ENCODE data around the gene BRAT1.

Gene BRAT1

DNA sequence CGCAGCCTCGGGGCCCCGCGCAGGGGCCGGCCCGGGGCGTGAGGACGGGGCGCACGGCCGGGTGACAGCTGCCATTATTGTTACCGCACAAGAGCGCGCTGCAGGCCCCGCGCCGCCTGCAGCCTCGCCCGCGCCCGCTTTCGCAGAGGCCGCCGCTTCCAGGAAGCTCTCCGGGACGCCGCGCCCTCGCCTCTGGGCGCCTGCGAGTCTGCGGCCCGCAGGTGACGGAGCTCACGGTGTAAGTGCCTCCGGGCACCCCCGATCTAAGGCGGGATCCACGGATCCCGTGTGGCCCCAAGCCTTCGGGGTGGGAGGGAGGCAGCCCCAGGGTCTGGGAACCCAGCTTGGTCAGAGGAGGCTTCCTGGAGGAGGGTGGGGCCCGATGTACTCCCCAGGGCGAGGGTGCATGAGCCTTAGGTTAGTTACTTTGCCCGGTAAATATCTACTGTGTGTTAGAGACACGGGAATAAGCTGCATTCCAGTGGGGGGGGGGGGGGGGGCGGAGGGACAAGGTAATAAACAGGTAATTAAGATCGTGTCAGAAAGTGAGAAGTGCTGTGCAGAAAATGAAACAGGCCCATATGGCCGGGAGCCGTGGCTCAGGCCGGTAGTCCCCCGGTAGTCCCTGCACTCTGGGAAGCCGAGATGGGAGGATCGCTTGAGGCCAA lies 4.1 kb upstream of the BRAT1 start:
- no peak for DNase-seq (ENCODE audit: low spot score)

DNA sequence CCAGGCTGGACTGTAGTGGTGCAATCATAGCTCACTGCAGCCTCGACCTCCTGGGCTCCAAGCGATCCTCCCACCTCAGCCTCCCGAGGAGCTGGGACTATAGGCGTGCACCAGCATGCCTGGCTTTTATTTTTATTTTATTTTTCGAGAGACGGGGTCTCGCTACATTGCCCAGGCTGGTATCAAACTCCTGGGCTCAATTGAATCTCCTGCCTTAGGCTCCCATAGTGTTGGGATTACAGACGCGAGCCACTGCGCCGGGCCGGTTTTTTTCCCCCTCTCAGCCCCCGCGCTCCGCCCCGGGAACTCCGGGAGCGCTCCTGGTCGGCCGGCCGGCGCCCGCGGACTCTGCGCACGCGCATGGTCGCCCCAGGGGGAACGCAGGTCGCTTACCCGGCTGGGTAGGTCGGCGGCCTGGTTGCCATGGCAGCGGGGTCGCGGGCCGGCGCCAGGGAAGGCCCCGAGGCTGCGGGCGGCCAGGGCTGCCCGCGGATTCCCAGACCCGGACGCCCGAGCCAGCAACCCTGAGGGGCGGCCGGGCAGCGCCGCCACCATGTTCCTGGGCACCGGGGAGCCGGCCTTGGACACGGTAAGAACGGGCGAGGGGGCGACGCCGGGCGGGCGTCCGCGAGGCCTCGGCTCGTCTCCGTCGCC lies 3.4 kb upstream of the BRAT1 start, which contains the start of gene IQCE:
Gene IQCE (plus strand): TSS at position 351 of the 654 bp plus-strand sequence. CDS start 203 bp downstream, at position 554.
- peak; percentile 99 for DNase-seq (ENCODE audit: low spot score)

DNA sequence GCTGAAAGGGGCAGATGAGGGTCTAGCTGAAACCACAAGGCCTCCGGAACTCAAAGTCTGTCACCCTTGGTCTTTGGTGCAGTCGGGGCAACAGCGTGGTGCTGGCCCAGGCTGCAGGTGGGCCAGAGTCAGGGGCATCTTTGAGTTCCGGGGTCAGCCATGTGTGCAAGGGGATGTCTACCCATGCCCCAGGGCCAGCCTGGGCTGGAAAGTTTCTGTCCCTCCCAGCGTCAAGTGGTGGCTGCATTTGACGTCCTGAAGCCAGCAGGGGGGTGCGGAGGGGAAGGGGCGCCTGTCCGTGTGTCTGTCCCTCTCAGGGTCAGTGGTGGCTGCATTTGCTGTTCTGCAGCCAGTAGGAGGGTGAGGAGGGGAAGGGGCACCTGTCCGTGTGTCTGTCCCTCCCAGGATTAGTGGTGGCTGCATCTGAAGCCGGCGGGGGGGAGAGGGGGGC lies 638 bp downstream of the BRAT1 start:
- DNase-seq (ENCODE audit: low spot score) = no peak

DNA sequence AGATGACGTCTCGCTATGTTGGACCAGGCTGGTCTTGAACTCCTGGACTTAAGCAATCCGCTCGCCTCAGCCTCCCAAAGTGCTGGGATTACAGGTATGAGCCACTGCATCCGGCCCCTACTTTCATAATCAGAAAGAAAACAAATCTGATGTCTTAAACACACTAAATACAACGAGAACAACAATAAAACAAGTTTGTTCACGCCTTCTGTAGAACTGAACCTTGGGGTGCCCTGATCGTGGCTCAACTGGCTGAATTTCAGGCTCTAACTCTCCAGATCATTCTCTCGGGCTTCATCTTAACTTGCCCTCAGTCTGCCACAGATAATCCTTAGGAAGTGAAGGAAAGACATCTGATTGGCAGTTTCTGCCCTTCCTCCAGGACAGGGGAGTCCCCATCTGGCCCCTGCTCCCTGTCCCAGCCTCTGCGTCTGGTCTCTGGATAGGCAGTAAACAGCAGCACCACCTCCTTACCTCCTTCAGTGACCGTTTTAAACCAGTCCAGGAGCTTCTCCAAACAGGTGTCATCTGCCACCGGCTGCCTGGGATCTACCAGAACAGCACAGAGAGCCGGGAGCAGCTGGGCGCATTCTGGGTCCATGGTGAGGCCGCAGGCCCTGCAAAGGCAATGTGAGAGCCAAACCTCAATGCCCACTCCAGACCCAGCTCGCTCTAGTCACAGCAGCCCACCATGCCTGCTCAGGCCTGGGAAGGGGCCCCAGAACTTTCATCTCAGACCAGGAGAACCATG lies 1.3 kb downstream of the BRAT1 start:
- DNase-seq (ENCODE audit: low spot score) = no peak

DNA sequence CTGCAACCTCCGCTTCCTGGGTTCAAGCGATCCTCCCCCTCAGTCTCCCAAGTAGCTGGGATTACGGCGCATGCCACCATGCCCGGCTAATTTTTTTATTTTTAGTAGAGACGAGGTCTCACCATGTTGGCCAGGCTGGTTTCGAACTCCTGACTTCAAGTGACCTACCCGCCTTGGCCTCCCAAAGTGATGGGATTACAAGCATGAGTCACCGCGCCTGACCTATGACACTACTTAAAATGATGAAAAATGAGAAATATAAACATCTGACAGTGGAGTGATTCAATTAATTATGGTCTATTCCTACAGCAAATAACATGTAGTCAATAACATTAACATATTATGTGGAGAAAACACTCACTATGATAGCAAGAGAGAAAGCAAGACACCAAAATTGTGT lies 2.2 kb downstream of the BRAT1 start:
- no peak for DNase-seq (ENCODE audit: low spot score)

DNA sequence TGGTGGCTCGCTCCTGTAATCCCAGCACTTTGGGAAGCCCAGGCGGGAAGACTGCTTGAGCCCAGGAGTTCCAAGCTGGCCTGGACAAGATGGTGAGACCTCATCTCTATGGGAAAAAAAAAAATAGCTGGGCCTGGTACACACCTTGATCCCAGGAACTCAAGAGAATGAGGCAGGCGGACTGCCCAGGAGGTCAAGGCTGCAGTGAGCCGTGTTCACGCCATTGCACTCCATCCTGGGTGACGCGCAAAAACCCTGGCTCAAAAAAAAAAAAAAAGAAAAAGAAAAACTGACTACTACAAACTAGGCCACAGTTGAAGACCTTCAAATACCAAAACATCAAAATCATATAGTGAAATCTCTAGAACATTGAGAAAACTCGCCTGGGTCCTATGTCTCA lies 3.9 kb downstream of the BRAT1 start:
- no peak for DNase-seq (ENCODE audit: low spot score)

DNA sequence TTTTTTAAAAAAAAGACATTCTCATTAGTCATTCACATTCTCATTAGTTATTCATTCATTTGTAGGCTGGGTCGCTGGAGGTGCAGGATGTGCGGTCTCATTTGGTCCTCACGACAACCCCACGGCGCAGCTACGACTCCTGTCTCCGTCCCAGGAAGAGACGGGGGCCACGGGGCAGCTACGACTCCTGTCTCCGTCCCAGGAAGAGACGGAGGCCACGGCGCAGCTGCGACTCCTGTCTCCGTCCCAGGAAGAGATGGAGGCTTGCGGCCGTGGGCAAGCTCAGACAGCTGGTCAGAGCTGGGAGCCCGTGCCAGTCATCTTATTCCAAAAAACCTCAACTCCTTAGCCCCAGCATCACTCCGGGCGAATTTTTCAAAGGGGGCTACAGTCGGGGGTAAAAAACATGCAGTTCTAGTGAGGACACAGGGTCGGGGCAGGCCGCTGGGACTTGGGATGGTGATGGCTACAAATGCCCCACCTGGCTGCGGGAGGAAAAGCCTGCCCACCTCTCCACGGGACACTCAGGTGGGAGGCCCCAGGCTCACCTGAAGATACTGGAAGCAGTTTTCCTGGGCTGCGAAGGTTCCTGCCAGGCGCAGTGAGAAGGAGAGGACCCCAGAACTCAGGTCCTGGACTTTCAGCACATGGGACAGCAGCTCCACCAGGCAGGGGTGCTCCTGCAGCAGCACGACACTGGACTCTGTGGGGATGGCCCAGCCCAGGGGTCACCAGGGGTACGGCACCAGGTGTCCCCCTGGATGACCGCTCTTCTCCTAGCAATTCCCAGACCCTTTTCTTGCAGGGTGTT lies 8.3 kb downstream of the BRAT1 start:
- no peak for DNase-seq (ENCODE audit: low spot score)

DNA sequence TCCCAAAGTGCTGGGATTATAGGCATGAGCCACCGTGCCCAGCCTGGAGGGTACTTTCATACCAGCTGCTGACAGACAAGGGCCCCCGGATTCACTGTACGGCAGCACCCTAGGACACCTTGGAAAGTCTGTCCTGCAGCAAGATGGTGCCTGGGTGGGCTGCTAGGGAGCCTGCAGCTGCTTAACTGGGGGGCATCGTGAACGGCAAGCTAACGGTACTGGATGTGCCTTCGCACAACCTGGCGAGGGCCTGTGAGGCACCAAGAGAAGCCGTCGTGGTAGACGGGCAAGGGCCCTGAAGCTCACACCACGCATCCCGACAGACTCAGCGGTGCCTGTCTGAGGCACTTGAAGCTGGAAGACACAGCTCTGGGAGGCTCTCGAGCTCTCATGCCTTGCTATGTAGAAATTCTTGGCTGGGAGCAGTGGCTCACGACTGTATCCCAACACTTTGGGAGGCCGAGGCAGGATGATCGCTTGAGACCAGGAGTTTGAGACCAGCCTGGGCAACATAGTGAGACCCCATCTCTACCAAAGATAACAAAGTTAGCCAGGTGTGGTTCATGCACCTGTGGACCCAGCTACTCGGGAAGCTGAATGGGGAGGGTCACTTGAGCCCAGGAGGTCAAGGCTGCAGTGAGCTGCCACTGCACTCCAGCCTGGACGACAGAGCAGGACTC lies 9.4 kb downstream of the BRAT1 start:
- no peak for DNase-seq (ENCODE audit: low spot score)

DNA sequence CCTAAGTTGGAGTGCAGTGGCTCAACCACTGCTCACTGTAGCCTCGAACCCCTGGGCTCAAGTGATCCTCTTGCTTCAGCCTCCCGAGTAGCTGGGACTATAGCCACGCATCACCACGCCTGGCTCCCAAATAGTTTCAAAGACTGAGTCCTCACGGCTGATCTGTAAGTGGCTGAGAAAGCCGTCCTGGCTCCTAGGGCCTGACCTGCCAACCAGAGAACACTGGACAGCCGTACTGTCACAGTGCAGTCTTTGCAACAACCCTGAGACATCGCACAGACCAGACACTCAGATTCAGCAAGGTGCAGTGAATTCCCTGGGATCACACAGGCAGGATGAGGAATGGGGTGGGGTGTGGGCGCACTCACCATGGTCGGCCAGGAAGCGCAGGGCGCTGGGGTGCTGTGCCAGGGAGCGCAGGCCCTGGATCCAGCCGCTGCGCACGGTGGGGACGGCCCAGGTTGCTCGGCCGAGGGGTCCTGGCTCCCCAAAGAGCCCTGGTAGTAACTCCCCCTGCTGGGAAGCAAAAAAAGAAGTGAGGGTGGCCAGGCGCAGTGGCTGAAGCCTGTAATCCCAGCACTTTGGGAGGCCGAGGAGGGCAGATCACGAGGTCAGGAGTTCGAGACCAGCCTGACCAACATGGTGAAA lies 10.7 kb downstream of the BRAT1 start:
- no peak for DNase-seq (ENCODE audit: low spot score)

DNA sequence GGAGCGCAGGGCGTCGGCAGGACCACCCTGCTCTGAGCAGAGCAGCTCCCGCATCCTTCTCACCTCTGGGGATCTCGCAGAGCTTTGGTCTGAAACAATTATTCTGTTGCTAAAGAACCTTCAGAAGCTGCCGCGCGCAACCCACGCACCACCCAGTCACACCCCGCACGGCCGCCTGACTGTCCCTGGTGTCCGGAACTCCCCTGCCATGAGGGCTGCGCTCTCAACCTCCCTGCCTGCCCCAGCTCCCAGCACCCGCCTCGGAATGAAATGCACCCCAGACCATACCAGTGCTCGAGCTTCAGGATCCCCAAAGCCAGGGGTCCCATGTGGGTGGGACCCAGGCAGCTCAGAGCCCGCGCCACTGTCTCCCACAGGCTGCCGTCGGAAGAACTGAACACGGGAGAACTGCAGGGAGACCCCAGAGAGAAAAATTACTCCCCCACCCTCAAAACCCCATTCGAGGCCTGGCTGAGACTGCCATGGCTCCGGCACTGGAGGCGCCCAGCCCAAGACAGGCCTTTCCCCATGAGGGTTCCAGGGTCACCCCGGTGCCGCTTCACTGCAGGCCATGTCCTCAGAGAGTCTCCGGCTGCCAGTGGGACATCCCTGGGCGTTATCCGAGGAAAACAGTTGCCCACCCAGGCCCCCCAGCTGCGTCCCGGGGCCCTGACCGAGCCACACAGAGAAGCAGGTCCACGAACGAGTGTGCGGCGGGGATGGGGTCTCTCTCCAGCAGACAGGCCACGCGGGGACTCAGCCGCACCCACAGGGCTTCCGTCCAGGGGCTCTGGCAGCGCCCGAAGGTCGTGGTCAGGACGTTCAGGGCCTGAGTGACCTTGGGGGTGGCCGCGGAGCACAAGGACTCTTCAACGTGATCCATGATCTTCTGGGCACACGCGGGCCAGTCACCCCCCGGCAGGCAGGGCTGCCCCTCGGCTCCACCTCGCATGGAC lies 12.1 kb downstream of the BRAT1 start:
- no peak for DNase-seq (ENCODE audit: low spot score)

DNA sequence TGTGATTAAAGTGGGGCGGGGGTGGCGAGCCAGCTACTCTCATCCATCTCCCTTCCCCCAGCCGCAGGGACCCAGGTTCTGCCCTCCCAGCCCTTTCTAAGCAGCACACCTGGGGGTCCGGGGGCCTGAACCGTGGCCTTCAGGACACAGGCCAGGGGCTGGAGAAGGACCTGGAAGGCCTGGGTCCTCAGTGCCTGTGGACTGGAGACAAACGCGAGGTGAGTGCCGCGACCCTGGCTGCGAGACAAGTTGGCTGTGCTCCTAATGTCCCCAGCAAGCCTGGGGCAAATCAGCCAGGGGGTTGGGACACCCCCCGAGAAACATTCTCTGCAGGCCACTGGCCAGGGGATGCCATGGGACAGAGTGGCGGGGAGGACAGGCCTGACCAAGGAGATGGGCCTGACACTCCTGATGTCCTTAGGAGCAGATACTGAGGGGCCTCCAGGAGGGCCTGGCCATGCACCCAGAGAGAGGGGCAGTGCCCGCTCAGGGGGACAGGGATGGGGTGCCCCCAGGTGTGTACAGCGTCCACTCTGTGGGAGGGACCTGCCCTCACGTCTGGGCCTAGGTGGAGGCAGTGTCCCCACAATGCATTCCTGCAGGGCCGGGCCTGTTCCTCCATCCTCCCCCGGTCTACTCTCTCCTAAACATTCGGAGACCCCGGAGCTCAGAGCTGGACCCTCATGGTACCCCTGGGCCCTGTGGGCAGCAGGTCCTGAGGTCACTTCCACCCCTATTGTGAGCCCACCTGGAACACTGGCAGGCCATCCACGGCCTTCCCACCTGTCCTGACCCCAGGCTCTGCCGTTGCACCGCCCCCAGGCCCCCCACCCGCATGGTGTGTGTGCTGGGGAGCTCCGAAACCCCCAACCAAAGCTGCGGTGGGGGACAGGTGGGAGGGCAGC lies 13.1 kb downstream of the BRAT1 start:
- no peak for DNase-seq (ENCODE audit: low spot score)

DNA sequence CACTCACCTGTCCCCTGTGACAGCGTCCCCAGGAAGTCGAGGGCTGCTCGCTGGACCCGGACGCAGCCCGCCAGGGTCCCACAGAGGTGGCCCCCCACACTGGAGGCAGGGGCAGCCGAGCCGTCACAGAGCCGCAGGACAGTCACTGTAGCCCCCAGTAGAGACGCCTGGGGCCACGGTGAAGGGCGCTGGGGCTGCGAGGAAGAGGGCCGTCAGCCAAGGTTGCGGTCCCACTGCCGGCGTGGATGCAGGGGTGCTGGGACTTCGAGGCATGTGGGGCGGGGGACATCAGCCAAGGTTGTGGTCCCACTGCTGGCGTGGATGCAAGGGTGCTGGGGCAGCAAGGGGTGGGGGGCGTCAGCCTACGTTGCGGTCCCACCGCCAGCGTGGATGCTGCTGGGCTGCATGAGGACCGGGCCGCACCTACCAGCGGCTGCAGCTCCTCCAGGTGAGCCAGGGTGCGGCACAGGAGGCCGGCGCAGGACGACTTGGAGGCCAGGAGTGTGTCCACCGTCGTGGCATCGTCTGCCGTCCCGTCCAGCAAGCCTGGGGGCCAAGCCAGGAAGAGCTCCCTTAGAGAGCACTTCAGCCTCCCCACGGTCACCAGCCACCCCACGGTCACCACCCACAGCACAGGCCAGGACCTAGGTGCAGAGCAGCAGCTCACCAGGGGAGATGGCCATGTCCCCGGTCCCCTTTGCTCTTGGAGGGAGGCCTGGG lies 13.9 kb downstream of the BRAT1 start:
- DNase-seq (ENCODE audit: low spot score) = no peak

DNA sequence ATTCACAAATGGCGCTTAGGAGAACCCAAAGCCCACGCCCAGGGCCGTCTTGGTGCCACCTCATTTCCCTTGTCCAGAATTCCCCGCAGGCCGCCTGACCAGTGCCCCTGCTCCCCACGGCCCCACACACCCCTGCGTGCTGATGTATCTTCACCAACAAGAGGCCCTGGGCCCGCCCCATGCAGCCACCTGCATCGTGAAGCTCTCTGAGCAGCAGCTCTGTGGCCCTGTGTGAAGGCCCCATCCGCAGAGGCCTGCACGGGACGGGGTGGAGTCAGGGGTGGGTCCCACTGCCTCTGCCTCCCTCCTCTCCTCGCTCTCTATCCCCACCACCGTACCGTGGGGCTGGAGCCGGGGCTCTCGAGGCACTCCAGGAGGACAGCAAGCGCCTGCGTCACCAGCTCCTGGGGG lies 14.7 kb downstream of the BRAT1 start:
- no peak for DNase-seq (ENCODE audit: low spot score)

DNA sequence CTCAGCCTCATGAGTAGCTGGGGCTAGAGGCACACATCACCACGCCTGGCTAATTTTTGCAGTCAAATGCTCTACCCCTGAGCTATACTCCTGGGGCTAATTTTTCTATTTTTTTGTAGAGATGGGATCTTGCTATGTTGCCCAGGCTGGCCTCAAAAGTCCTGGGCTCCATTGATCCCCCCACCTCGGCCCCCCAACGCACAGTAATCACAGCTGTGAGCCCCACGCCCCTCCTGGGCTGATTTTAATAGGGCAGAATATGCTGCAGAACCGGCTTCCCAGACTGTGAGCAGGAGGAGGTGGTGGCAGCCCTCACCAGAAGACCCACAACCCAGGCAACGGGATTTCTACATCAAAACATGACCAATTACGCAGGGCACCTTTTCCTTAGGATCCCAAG lies 15.2 kb downstream of the BRAT1 start:
- no peak for DNase-seq (ENCODE audit: low spot score)

DNA sequence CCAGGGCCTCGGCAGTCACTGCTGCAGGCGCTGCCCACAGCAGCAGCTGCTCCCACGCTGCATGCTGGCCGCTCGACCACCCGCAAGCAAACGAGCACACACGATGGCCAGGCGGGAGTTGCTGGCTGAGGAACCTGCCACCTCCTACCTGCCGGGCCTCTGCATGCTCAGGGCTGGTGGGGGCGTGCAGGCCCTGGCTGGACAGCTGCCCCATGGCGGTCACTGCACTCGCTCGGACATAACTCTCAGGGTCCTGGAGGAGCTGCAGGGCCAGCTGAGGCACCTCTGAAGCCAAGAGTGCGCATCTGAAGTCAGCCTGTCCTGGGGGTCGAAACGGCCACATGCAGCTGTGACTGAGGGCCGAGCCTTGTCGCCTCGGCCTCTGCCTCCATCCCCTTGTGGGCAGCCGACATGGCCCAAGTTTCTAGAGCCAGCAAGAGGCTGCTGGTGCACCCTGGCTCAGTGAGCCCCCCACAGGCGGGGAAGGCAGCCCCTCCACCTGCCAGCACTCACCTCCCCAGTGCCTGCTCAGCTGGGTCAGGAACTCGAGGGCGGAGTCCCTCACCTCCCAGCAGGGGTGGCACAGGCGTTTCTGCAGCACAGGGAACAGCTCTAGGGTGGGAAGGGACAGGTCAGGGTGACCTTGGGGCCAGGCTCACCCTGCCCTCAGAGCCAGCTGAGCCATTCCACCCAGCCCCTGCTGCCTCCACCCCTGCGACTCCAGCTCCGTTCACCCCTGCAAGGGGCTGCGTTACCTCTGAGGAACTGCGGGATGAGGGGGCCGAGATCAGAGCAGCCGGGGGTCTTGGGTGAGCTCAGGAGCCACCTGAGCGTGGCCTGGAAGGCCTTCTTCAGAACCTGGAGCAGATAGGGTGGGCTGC lies 16.1 kb downstream of the BRAT1 start:
- no peak for DNase-seq (ENCODE audit: low spot score)

DNA sequence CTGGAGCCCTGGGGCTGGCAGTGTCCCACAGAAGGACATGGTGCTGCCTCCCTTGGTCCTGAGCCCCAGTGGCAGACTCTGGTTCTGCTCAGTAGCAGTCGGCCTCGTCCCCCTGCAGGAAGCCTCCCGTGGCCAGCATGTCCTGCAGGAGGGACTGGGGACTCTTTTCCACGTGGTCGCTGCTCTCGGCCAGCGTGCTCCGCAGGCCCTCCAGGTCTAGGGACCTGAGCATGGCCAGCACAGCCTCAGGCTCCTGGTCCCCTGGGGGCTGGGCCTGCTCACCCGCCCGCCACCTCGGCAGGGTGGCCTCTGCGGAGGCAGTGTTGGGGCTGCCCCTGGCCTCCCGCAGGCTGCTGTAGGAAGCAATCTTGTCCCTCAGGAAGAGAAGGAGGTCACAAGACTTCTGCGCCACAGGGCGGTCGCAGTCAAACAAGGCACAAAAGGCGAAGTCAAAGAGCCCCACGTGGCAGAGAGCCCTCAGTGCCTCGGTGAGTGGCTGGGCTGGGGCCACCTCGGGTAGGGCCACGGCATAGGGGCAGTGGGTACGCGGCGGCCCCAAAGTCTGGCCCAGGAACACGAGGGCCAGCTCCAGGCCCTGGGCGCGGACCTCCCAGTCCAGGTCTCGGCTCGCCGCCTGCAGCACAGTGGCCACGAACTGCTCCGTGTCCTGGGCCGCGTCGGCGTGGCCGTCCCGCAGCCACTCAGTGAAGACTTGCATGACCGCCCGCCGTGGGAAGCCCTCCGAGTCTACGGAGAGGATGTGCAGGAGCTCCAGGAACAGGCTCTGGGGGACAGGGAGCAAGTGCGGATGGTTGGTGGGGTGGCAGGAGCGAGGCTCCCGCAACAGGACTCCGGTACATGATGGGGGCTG lies 17.1 kb downstream of the BRAT1 start:
- DNase-seq (ENCODE audit: low spot score) = no peak
